Lower leg skin (tissue), 3 donors: ENCODE results near the gene AURKA.

Experiments
- POLR2A ChIP-seq, 2 donors: fragments of 450-650 bp; IDR thresholded peaks; one replicate each; pipeline ENCODE4 v1.6.1; 2016 to 2017; ENCODE audit warnings: antibody characterized with exemption in 2 of 2, mild to moderate bottlenecking in 1 of 2, moderate library complexity in 1 of 2
- TF ChIP-seq, protein P1 (sequence below), 3 donors: fragments of 450-650 bp; IDR thresholded peaks; one replicate each; pipeline ENCODE4 v1.5.1; 2016; ENCODE audit warnings: antibody characterized with exemption in 3 of 3, mild to moderate bottlenecking in 3 of 3, moderate library complexity in 2 of 3

DNA sequence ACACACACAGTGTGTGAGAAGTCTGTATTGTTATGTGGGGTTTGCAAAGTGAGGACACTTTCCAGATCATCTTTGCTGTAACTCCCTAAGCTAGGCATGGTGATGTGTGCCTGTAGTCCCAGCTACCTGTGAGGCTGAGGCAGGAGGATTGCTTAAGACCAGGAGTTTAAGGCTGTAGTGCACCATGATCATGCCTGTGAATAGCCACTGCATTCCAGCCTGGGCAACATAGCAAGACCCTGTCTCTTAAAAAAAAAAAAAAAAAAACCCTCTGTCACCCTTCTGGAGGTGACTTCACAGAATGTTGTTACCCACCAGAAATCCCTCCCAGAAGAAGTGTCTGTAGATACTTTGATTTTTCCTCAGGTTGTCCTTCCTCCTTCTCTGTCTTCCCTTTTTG is 34.9 kb upstream of the AURKA start:
- TF ChIP-seq, protein P1, sequence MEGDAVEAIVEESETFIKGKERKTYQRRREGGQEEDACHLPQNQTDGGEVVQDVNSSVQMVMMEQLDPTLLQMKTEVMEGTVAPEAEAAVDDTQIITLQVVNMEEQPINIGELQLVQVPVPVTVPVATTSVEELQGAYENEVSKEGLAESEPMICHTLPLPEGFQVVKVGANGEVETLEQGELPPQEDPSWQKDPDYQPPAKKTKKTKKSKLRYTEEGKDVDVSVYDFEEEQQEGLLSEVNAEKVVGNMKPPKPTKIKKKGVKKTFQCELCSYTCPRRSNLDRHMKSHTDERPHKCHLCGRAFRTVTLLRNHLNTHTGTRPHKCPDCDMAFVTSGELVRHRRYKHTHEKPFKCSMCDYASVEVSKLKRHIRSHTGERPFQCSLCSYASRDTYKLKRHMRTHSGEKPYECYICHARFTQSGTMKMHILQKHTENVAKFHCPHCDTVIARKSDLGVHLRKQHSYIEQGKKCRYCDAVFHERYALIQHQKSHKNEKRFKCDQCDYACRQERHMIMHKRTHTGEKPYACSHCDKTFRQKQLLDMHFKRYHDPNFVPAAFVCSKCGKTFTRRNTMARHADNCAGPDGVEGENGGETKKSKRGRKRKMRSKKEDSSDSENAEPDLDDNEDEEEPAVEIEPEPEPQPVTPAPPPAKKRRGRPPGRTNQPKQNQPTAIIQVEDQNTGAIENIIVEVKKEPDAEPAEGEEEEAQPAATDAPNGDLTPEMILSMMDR (IDR thresholded peaks at IDR 0.05), result no peak
- TF ChIP-seq POLR2A (IDR thresholded peaks at IDR 0.05), result no peak
